PFSK-1 (cell line): ENCODE data around the gene DTX3L.

Experiments used
- POLR2AphosphoS5 ChIP-seq: IDR thresholded peaks from 2 replicates; pipeline ENCODE4 v1.6.1; 2012; ENCODE audit warnings: low read depth, mild to moderate bottlenecking, control low read depth, low read length, moderate library complexity
- SIN3A ChIP-seq: IDR thresholded peaks from 2 replicates; pipeline ENCODE4 v1.6.1; 2012; ENCODE audit warnings: mild to moderate bottlenecking, low read length, moderate library complexity, borderline replicate concordance; ENCODE audit not compliant: insufficient read depth
- TAF1 ChIP-seq: IDR thresholded peaks from 2 replicates; pipeline ENCODE4 v1.6.1; 2012; ENCODE audit warnings: low read length, control low read depth, borderline replicate concordance; ENCODE audit not compliant: insufficient read depth
- TF ChIP-seq, protein P1 (sequence below), 2 experiments: IDR thresholded peaks; 2 replicates each; pipeline versions ENCODE4 v1.6.1 to v1.8.0; 2011 to 2012; ENCODE audit warnings: low read depth in 2 of 2, low read length in 2 of 2, control low read depth in 1 of 2, inconsistent platforms in 1 of 2, mild to moderate bottlenecking in 1 of 2, moderate library complexity in 1 of 2; ENCODE audit not compliant: insufficient read depth in 1 of 2

DNA sequence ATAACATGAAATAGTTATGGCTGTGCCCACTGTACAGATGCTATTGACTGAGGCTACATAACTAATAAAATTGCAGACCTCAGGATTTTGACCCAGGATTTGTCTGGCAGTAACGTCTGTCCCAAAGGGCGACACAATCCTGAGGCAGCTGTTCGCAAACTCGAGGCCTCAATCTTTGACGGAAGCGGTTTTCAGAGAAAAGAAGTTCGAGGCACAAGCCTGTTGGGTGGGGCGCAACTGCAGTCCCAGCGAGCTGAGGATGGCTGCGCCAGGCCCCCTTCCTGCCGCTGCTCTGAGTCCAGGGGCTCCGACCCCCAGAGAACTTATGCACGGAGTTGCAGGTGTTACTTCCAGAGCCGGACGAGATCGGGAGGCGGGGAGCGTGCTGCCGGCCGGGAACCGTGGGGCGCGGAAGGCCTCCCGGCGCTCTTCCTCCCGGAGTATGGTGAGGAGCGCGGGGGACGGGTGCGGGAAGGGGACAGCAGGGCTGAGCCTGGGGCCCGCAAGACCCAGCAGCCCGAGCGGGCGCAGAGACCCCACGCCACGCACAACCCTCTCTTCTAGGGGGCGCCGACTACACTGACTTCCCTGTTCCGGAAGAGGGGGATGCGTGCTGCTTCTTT lies 13.4 kb downstream of the DTX3L start, which contains the start of gene PARP15:
- no peak for TF ChIP-seq TAF1
- no peak for TF ChIP-seq SIN3A
- TF ChIP-seq, protein P1, sequence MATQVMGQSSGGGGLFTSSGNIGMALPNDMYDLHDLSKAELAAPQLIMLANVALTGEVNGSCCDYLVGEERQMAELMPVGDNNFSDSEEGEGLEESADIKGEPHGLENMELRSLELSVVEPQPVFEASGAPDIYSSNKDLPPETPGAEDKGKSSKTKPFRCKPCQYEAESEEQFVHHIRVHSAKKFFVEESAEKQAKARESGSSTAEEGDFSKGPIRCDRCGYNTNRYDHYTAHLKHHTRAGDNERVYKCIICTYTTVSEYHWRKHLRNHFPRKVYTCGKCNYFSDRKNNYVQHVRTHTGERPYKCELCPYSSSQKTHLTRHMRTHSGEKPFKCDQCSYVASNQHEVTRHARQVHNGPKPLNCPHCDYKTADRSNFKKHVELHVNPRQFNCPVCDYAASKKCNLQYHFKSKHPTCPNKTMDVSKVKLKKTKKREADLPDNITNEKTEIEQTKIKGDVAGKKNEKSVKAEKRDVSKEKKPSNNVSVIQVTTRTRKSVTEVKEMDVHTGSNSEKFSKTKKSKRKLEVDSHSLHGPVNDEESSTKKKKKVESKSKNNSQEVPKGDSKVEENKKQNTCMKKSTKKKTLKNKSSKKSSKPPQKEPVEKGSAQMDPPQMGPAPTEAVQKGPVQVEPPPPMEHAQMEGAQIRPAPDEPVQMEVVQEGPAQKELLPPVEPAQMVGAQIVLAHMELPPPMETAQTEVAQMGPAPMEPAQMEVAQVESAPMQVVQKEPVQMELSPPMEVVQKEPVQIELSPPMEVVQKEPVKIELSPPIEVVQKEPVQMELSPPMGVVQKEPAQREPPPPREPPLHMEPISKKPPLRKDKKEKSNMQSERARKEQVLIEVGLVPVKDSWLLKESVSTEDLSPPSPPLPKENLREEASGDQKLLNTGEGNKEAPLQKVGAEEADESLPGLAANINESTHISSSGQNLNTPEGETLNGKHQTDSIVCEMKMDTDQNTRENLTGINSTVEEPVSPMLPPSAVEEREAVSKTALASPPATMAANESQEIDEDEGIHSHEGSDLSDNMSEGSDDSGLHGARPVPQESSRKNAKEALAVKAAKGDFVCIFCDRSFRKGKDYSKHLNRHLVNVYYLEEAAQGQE (IDR thresholded peaks at IDR 0.05; ENCODE audit: insufficient read depth in 1 of 2, low read depth in 2 of 2, low read length in 2 of 2), result no peak
- no peak for TF ChIP-seq POLR2AphosphoS5
